HK-2 (cell line): ENCODE data around the gene PRR5.

Experiments used
- DNase-seq: peaks from one replicate; pipeline ENCODE4 v3.0.0-alpha.2; 2018; ENCODE audit not compliant: unreplicated experiment

PRR5 gene

DNA sequence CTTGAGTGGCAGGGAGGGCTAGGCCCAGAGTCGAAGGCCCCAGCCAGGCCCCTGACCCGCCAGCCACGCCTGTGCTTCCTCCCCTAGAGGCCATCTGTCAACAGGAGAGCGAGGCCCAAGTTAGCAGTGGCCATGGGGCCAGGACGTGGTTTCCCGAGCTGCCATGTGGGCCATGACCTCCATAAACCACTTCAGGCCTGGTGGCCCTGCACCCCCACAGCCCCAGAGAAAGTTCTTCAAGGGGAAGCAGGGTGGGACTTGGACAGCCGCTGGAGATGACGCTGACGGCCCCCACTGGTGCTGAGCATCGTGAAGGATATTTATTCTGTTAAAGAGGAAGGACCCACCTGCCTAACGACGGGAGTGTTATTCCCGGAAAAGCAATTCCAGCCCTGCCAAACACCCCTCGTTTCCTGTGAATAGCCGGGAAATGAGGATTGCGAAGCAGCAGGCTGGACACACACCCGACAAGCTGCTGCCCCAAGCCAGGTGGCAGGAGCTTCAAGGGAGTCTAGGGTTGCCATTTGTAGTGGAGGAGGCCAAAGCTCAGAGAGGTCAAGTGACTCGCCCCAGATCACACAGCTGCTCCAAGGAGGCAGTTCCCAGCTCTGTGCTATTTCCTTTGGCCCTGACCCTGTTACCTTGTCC, 12.8 kb downstream of the PRR5 start:
- no peak for DNase-seq

- DNase-seq: no peak
Observed at GRCh38 chr22:44718418-44718817, 16.4 kb downstream of the PRR5 start.

DNA sequence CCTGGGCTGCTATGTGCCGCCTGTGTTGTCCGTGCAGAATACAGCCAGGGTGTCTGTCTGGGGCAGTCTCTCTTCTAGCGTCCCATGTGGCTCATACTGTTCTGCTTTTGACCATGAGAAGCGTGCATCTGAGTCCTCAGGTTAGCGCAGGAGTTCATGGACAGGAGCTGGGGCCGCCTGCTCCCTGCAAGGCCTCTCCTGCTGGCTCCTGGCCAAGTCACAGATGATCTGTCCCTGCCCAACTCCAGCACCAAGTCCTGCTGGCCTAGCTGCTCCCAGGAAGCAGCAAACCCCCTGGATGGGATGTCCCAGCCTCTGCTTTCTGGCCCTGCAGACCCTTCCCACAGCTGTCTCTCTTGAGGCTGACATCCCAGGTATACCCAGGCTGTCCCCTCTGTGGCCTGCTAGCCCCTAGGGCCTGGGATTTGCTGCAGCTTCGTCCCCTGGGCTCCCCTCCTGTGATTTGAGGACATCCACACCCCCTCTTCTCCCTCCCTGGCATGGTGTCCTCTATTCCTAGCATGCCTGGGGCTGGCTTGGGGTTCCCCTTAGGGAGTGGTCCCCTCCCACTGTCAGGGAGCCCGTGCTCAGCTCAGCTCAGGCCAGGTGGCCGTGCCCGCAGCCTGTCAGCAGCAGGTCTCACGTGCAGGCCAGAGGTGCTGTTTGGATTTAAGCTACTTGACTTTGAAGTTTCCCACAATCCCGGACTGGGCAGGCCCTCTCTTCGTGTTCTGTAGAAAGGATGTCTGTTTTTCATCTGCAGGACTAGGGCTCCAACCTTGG, 17.8 kb downstream of the PRR5 start:
- DNase-seq: no peak

GRCh38 chr22:44721213-44721612, 19.2 kb downstream of the PRR5 start:
- DNase-seq: no peak

GRCh38 chr22:44722611-44723010, 20.6 kb downstream of the PRR5 start:
- DNase-seq: no peak

GRCh38 chr22:44723801-44724200, 21.8 kb downstream of the PRR5 start:
- no peak for DNase-seq

DNA sequence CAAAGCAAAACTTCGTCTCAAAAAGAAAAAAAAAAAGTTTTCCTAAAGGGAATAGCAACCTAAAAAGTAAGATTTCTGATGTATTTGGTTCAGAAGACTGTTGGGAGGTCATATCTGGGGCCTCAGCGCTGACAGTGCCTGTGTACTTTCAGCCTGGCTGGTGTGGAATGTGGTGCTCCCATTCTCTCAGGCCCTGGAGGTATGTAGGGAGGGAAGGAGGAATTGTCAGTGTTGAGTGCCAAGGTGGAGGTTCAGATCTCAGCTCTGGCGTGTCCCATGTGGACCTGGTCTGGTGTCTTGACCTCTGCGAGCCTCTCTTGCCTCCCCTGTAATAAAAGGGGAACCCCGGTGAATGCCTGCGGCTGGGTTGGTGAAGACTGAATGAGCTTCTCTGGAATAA, 22.4 kb downstream of the PRR5 start:
- DNase-seq: no peak

DNA sequence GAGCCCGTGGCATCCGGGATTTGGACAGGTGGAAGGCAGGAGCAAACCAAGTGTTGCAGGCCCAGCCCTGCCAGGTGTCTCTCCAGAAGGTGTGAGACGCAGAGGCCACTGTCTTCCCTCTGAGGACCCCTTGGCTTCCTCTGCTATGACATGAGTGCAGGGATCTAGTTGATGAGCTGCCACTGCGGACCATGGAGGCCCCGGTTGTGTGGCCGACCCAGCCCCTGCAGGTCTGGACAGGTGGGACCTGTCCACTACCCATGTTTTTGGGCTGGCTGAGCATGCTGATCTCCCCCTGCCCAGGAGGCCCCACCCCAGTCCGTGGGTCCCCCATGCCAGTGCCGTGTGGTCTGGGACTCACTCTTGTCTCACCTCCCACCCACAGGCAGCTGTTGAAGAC, 22.9 kb downstream of the PRR5 start:
- no peak for DNase-seq

GRCh38 chr22:44726439-44726838, 24.4 kb downstream of the PRR5 start:
- DNase-seq: no peak

GRCh38 chr22:44727148-44727547, 25.1 kb downstream of the PRR5 start:
- DNase-seq: no peak

DNA sequence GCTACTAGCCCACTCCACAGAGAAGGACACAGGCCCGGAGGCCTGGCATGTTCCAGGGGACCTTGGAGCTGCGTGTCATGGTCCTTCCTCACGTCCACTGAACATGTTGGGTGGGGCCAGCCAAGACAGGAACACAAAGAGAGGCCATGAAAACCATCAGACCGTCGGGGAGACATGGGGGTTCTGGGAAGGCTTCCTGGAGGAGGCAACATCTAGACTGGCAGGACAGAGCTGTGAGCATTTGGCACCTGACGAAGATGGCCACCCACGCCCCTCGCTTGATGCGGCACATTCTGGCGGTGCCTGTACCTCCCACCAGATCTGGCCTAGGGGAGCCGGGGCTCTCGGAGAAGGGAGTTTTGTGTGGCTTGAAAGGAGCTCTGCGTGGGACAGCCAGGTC, 25.7 kb downstream of the PRR5 start:
- DNase-seq: no peak

GRCh38 chr22:44728761-44729324, 26.8 kb downstream of the PRR5 start:
- no peak for DNase-seq

GRCh38 chr22:44729391-44730021, 27.5 kb downstream of the PRR5 start:
- no peak for DNase-seq

DNA sequence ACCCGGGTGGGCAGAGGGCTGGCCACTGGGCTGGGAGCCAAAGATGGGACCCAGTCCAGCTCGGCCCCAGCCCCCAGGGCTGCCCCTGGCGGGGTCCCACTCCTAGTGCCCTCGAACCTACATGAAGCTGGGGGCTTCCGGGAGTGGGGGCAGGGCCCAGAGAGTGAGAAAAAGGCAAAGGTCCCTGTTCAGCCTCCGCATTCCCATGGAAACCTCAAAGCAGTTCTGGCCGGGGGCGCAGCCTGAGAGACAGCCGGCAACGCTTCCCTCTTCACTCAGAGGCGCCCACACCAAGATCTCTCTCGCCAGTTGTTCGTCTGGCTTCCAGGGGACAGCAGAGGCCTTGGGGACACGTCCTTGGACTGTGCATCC, 28.0 kb downstream of the PRR5 start:
- DNase-seq: no peak

- no peak for DNase-seq
Observed at GRCh38 chr22:44730490-44731356, 28.7 kb downstream of the PRR5 start.

DNA sequence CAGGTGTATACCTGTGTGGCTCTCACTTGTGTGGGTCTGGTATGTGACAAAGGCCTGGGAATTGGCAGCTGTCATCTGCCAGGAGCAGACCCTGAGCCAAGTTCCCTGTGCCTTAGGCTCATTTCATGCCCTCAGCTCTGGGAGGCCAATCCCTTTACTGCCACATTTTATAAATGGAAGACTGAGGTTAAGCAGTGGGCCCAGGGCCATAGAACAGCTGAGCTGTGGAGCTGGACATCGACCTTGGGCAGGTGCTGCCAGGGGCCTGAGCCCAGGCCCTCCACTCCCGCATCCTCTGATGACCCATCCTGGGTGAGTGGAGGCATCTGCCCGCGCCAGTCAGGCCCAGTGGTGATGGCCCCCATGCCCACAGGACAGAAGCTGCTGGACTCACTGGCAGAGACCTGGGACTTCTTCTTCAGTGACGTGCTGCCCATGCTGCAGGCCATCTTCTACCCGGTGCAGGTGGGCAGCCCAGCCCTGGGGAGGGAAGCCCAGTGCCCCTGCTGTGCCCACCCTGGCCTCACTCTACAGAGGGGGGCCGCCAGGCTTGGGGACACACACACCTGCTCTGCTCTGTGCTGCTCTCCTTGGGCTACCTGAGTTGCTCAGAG, 29.5 kb downstream of the PRR5 start:
- no peak for DNase-seq

GRCh38 chr22:44732017-44732561, 30.1 kb downstream of the PRR5 start:
- DNase-seq: no peak

DNA sequence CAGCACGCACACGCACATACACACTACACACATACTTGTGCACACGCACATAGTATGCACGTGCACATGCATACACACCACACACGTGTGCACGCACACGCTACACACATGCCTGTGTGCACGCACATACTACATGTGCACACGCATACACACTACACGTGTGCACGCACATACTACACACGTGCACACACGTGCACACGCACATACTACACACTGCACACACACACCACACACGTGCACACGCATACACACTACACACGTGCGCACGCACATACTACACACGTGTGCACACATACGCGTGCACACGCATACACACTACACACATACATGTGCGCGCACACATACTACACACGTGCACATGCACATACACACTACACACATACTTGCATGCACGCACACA, 30.7 kb downstream of the PRR5 start:
- DNase-seq: no peak

DNA sequence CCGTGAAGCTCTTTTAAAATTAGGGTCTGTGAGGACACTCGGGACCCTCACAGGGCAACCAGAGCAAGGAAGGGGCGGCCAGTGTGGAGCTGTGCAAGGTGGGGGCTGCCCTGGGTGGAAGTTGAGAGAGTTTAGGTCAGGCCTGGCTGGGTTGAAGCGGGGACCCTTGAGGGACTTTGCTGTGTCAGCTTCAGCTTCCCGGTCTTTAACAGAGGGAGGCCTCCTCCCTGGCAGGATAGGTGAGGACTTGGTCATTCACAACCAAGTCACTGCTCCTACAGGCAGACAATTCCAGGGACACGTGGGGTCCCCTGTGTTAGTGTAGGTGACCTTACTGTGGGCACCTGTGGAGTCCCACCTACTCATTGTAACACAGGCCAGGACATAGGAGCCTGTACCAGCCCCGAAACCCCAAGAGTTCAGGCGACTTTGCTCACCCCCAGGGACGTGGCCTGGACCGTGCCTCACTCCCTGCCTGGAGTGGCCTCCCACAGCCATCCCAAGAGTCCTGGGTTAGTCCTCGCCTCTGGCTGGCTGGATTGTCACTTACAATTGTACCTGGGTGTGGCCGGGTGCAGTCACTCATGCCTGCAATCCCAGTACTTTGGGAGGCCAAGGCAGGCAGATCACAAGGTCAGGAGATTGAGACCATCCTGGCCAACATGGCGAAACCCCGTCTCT, 31.6 kb downstream of the PRR5 start:
- no peak for DNase-seq

- DNase-seq: no peak
Observed at GRCh38 chr22:44734278-44734677, 32.3 kb downstream of the PRR5 start.
